SK-N-SH (cell line): Measurements from ENCODE around the gene ATP6V0A1. TPM values are rescaled to one million over a fixed set of nuclear protein-coding genes. Genes with fewer than 3 reads are reported as not detected.
A peak's percentile ranks its signal among the peaks of the same experiment; 100 is the strongest.

Experiments
- CTCF ChIA-PET: fragments of 300-600, 350-600 bp; formaldehyde crosslinking; extraction: SDS; loops from one replicate; lab custom pipeline; 2021; lab: Yijun Ruan, JAX
- POLR2A ChIA-PET: fragments of 350-600 bp; sonication (Branson Sonifier 250); formaldehyde crosslinking; extraction: SDS; loops from one replicate; lab custom pipeline; 2020; ENCODE audit warnings: antibody characterized with exemption, inconsistent platforms; lab: Yijun Ruan, JAX
- DNase-seq: peaks from one replicate; pipeline ENCODE4 v3.0.0; 2012
- H2AFZ ChIP-seq: fragments of 200-600 bp; sonication (generic); 2 replicates; pipeline ENCODE4 v1.8.1; 2016; ENCODE audit warnings: antibody characterized with exemption, mild to moderate bottlenecking, low read depth
- H3F3A ChIP-seq: fragments of 200-600 bp; sonication (generic); replicated peaks from 2 replicates; pipeline ENCODE3; 2016; ENCODE audit warnings: antibody characterized with exemption, mild to moderate bottlenecking; ENCODE audit not compliant: insufficient read depth
- H3K27ac ChIP-seq, 2 experiments: fragments of 200-500 bp in 1 of 2; fragments of 200-600 bp in 1 of 2; sonication (Bioruptor generic) in 1 of 2; sonication (generic), shearing (Covaris generic) in 1 of 2; 2 replicates each; pipeline versions ENCODE4 v1.5.1 to v1.6.1; 2014 to 2016; ENCODE audit warnings: low read depth in 2 of 2, inconsistent platforms in 1 of 2, low read length in 1 of 2, mild to moderate bottlenecking in 1 of 2, mixed read lengths in 1 of 2
- H3K27me3 ChIP-seq: fragments of 200-600 bp; sonication (generic), shearing (Covaris generic); 2 replicates; pipeline ENCODE4 v1.6.1; 2016; ENCODE audit warnings: mixed run types; ENCODE audit not compliant: insufficient read depth
- H3K36me3 ChIP-seq, 2 experiments: fragments of 200-500 bp in 1 of 2; fragments of 200-600 bp in 1 of 2; sonication (Bioruptor generic) in 1 of 2; sonication (generic) in 1 of 2; replicated peaks in 1 of 2; 2 replicates each; pipeline versions ENCODE3 to v1.5.1; 2014 to 2016; ENCODE audit warnings: low read length in 1 of 2, mild to moderate bottlenecking in 1 of 2; ENCODE audit not compliant: insufficient read depth in 2 of 2, control insufficient read depth in 1 of 2
- H3K4me1 ChIP-seq, 2 experiments: fragments of 200-500 bp in 1 of 2; fragments of 200-600 bp in 1 of 2; sonication (Bioruptor generic) in 1 of 2; sonication (generic), shearing (Covaris generic) in 1 of 2; 2 replicates each; pipeline versions ENCODE4 v1.5.1 to v1.6.1; 2014 to 2016; ENCODE audit warnings: low read depth in 1 of 2, low read length in 1 of 2, mixed run types in 1 of 2; ENCODE audit not compliant: insufficient read depth in 2 of 2, control insufficient read depth in 1 of 2
- H3K4me2 ChIP-seq: fragments of 200-600 bp; sonication (generic), shearing (Covaris generic); 2 replicates; pipeline ENCODE4 v1.6.1; 2017; ENCODE audit warnings: mixed run types
- H3K4me3 ChIP-seq, 2 experiments: fragments of 200-500 bp in 1 of 2; fragments of 200-600 bp in 1 of 2; sonication (Bioruptor generic) in 1 of 2; sonication (generic), shearing (Covaris generic) in 1 of 2; 2 replicates each; pipeline versions ENCODE4 v1.5.1 to v1.8.1; 2014 to 2016; ENCODE audit warnings: low read depth in 2 of 2, inconsistent platforms in 1 of 2, low read length in 1 of 2, mild to moderate bottlenecking in 1 of 2, mixed read lengths in 1 of 2, moderate library complexity in 1 of 2
- H3K79me2 ChIP-seq: fragments of 200-600 bp; sonication (generic); 2 replicates; pipeline ENCODE4 v1.8.1; 2017; ENCODE audit warnings: mild to moderate bottlenecking; ENCODE audit not compliant: insufficient read depth
- H3K9ac ChIP-seq: fragments of 200-600 bp; sonication (generic); 2 replicates; pipeline ENCODE4 v1.6.1; 2017; ENCODE audit warnings: mixed run types
- H3K9me2 ChIP-seq: fragments of 200-600 bp; sonication (generic); 2 replicates; pipeline ENCODE4 v1.6.1; 2017; ENCODE audit warnings: mixed run types
- H3K9me3 ChIP-seq: fragments of 200-600 bp; sonication (generic); 2 replicates; pipeline ENCODE4 v1.6.1; 2017; ENCODE audit warnings: mixed run types, mild to moderate bottlenecking, moderate library complexity
- H4K20me1 ChIP-seq: fragments of 200-600 bp; sonication (generic); 2 replicates; pipeline ENCODE4 v1.6.1; 2017; ENCODE audit warnings: mild to moderate bottlenecking, mixed run types; ENCODE audit not compliant: insufficient read depth
- CHD2 ChIP-seq: fragments of 150-350 bp; IDR thresholded peaks from 2 replicates; pipeline ENCODE4 v1.6.1; 2018; ENCODE audit warnings: low read length; ENCODE audit not compliant: partially characterized antibody
- EZH2phosphoT487 ChIP-seq: fragments of 200-600 bp; sonication (generic); IDR thresholded peaks from 2 replicates; pipeline ENCODE4 v1.6.1; 2017; ENCODE audit warnings: low read depth, mixed run types, mild to moderate bottlenecking, antibody characterized with exemption, moderate library complexity, borderline replicate concordance
- FOSL2 ChIP-seq: IDR thresholded peaks from 2 replicates; pipeline ENCODE4 v1.4.0; 2012; ENCODE audit warnings: low read depth, mild to moderate bottlenecking, moderate library complexity, borderline replicate concordance
- FOXJ3 ChIP-seq: sonication (generic); formaldehyde crosslinking; IDR thresholded peaks from 2 replicates; pipeline ENCODE4 v1.5.1; 2020; ENCODE audit warnings: mild to moderate bottlenecking, missing genetic modification reagents
- FOXM1 ChIP-seq: IDR thresholded peaks from 2 replicates; pipeline ENCODE4 v1.4.0; 2012; ENCODE audit warnings: low read depth, mild to moderate bottlenecking
- GABPA ChIP-seq: IDR thresholded peaks from 2 replicates; pipeline ENCODE4 v1.4.0; 2012; ENCODE audit warnings: low read depth, mild to moderate bottlenecking
- IRF3 ChIP-seq: fragments of 150-350 bp; IDR thresholded peaks from 2 replicates; pipeline ENCODE4 v1.6.1; 2016; ENCODE audit warnings: mild to moderate bottlenecking, low read depth, low read length
- JUND ChIP-seq: IDR thresholded peaks from 2 replicates; pipeline ENCODE4 v1.4.0; 2012
- MEF2A ChIP-seq: IDR thresholded peaks from 2 replicates; pipeline ENCODE4 v1.4.0; 2012; ENCODE audit warnings: low read depth, borderline replicate concordance
- MXI1 ChIP-seq: IDR thresholded peaks from 2 replicates; pipeline ENCODE4 v1.6.1; 2012; ENCODE audit warnings: mild to moderate bottlenecking, low read depth, low read length, improper control_type of control experiment
- NFIC ChIP-seq: IDR thresholded peaks from 2 replicates; pipeline ENCODE4 v1.4.0; 2012; ENCODE audit warnings: borderline replicate concordance
- NRF1 ChIP-seq: IDR thresholded peaks from 2 replicates; pipeline ENCODE4 v1.6.1; 2012; ENCODE audit warnings: low read depth, mild to moderate bottlenecking, low read length
- RAD21 ChIP-seq: IDR thresholded peaks from 2 replicates; pipeline ENCODE4 v1.6.1; 2012; ENCODE audit warnings: mild to moderate bottlenecking, low read length
- RCOR1 ChIP-seq: fragments of 150-350 bp; IDR thresholded peaks from 2 replicates; pipeline ENCODE4 v1.6.1; 2017; ENCODE audit warnings: antibody characterized with exemption, low read length
- REST ChIP-seq: IDR thresholded peaks from 2 replicates; pipeline ENCODE4 v1.6.1; 2012; ENCODE audit warnings: mild to moderate bottlenecking, low read depth, low read length, moderate library complexity
- RXRA ChIP-seq: IDR thresholded peaks from 2 replicates; pipeline ENCODE4 v1.4.0; 2012; ENCODE audit warnings: low read depth, mild to moderate bottlenecking, borderline replicate concordance
- SMC3 ChIP-seq: IDR thresholded peaks from 2 replicates; pipeline ENCODE4 v1.6.1; 2012; ENCODE audit warnings: low read depth, low read length, improper control_type of control experiment
- TAF1 ChIP-seq: IDR thresholded peaks from 2 replicates; pipeline ENCODE4 v1.6.1; 2012; ENCODE audit warnings: low read depth, mild to moderate bottlenecking, low read length, moderate library complexity, borderline replicate concordance
- TCF12 ChIP-seq: IDR thresholded peaks from 2 replicates; pipeline ENCODE4 v1.4.0; 2012
- TEAD4 ChIP-seq: IDR thresholded peaks from 2 replicates; pipeline ENCODE4 v1.4.0; 2012; ENCODE audit warnings: mild to moderate bottlenecking, borderline replicate concordance; ENCODE audit not compliant: insufficient read depth
- USF1 ChIP-seq: IDR thresholded peaks from 2 replicates; pipeline ENCODE4 v1.4.0; 2012; ENCODE audit warnings: low read depth, borderline replicate concordance
- YY1 ChIP-seq: IDR thresholded peaks from 2 replicates; pipeline ENCODE4 v1.4.0; 2012; ENCODE audit warnings: low read depth, mild to moderate bottlenecking
- WGBS: methylation state at CpG from one replicate; pipeline ENCODE4 v1.1.6; 2017; ENCODE audit warnings: low lambda C conversion rate; 5-methylcytosine and 5-hydroxymethylcytosine counted together
- polyA plus RNA-seq, 3 experiments: library from polyadenylated mRNA; depleted of rRNA; stranded (reverse); fragments of >200 nt; gene quantifications; 2 replicates each; pipeline ENCODE4 v1.2.3, GENCODE V29; 2012
- TF ChIP-seq, protein P1 (sequence below): fragments of 200-600 bp; sonication (generic); IDR thresholded peaks from 2 replicates; pipeline ENCODE4 v1.6.1; 2017; ENCODE audit warnings: antibody characterized with exemption, mild to moderate bottlenecking, moderate library complexity
- TF ChIP-seq, protein P2 (sequence below): IDR thresholded peaks from 2 replicates; pipeline ENCODE4 v1.4.0; 2012; ENCODE audit warnings: low read depth
- TF ChIP-seq, protein P3 (sequence below): IDR thresholded peaks from 2 replicates; pipeline ENCODE4 v1.4.0; 2012; ENCODE audit warnings: low read depth, borderline replicate concordance

Gene ATP6V0A1
- polyA plus RNA-seq, 1 of the 3 experiments (the other 2 are of a cell fraction): 31.7 TPM

- H3F3A ChIP-seq: peaks cover 47% of the 10 kb centered on the region
- H3K9me2 ChIP-seq: no peaks in the 10 kb centered on the region
- peaks cover 43 to 47% of the 10 kb centered on the region in 2 experiments for H3K4me1 ChIP-seq
- no peaks in the 10 kb centered on the region for H3K9me3 ChIP-seq
- peak overlapping the region; percentile 92 to 100 for H3K27ac ChIP-seq
- no peaks in the 10 kb centered on the region for H4K20me1 ChIP-seq
- H3K4me3 ChIP-seq: no peak overlapping the region; a peak in 1 of 4 replicates
- peak; percentile 87 for DNase-seq
- H3K27me3 ChIP-seq: no peaks in the 10 kb centered on the region
- H3K79me2 ChIP-seq: peaks cover 1% of the 10 kb centered on the region; the same call in 1 of the 2 replicates
- WGBS: 9% methylated on average over 9 of the region's 9 CpGs
- POLR2A ChIA-PET: interaction anchor here (0.6 kb wide), 1 partner anchor 24 kb away, joined by 3 read pairs; no protein-coding TSS in a partner anchor
- CTCF ChIA-PET: interaction anchor here (0.6 to 7.9 kb wide), 22 partner anchors 9 to 464 kb away, joined by 3 to 83 read pairs (median 4); partner anchors contain the start of gene CAVIN1
- H3K36me3 ChIP-seq: peaks cover 0 to 7% of the 10 kb centered on the region in 2 experiments
- peak overlapping the region; percentile 81 for H3K4me2 ChIP-seq
- peak overlapping the region; percentile 60; the same call in 1 of the 2 replicates for H3K9ac ChIP-seq
- H2AFZ ChIP-seq: no peak overlapping the region
- TF ChIP-seq JUND (no peak), REST (no peak), IRF3 (no peak), TEAD4 (no peak), CHD2 (peak; percentile 53), SMC3 (peak; percentile 75), YY1 (no peak), MEF2A (no peak), RXRA (no peak), FOXM1 (no peak), TAF1 (no peak), GABPA (no peak), NRF1 (no peak), USF1 (no peak), EZH2phosphoT487 (no peak), NFIC (peak; percentile 25; the same call in 1 of the 2 replicates), FOXJ3 (no peak), FOSL2 (no peak), TCF12 (no peak), RAD21 (peak; percentile 69), MXI1 (no peak), RCOR1 (peak; percentile 47; the same call in 1 of the 2 replicates)
- TF ChIP-seq, protein P1, sequence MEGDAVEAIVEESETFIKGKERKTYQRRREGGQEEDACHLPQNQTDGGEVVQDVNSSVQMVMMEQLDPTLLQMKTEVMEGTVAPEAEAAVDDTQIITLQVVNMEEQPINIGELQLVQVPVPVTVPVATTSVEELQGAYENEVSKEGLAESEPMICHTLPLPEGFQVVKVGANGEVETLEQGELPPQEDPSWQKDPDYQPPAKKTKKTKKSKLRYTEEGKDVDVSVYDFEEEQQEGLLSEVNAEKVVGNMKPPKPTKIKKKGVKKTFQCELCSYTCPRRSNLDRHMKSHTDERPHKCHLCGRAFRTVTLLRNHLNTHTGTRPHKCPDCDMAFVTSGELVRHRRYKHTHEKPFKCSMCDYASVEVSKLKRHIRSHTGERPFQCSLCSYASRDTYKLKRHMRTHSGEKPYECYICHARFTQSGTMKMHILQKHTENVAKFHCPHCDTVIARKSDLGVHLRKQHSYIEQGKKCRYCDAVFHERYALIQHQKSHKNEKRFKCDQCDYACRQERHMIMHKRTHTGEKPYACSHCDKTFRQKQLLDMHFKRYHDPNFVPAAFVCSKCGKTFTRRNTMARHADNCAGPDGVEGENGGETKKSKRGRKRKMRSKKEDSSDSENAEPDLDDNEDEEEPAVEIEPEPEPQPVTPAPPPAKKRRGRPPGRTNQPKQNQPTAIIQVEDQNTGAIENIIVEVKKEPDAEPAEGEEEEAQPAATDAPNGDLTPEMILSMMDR: peak; percentile 98
- TF ChIP-seq, protein P2, sequence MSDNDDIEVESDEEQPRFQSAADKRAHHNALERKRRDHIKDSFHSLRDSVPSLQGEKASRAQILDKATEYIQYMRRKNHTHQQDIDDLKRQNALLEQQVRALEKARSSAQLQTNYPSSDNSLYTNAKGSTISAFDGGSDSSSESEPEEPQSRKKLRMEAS: no peak
- TF ChIP-seq, protein P3, sequence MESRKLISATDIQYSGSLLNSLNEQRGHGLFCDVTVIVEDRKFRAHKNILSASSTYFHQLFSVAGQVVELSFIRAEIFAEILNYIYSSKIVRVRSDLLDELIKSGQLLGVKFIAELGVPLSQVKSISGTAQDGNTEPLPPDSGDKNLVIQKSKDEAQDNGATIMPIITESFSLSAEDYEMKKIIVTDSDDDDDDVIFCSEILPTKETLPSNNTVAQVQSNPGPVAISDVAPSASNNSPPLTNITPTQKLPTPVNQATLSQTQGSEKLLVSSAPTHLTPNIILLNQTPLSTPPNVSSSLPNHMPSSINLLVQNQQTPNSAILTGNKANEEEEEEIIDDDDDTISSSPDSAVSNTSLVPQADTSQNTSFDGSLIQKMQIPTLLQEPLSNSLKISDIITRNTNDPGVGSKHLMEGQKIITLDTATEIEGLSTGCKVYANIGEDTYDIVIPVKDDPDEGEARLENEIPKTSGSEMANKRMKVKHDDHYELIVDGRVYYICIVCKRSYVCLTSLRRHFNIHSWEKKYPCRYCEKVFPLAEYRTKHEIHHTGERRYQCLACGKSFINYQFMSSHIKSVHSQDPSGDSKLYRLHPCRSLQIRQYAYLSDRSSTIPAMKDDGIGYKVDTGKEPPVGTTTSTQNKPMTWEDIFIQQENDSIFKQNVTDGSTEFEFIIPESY: no peak
Observed at GRCh38 chr17:42517516-42517915, 58.8 kb downstream of the ATP6V0A1 start.
